CD4-positive, alpha-beta T cell treated with Interleukin-10 for 1 hour (primary cell): ENCODE results near the gene CLASP1.
"Not testable (repeated sequence)": the region's sequence is repeated elsewhere in the genome, so short reads cannot be mapped to it uniquely, and the experiment has no call there.

ENCODE experiments used
- DNase-seq: peaks from one replicate; pipeline ENCODE4 v3.0.0-alpha.2; 2020

The CLASP1 gene

GRCh38 chr2:121491518-121491917 lies 157.7 kb downstream of the CLASP1 start:
- no peak for DNase-seq

GRCh38 chr2:121490584-121491133 lies 158.6 kb downstream of the CLASP1 start:
- no peak for DNase-seq

DNA sequence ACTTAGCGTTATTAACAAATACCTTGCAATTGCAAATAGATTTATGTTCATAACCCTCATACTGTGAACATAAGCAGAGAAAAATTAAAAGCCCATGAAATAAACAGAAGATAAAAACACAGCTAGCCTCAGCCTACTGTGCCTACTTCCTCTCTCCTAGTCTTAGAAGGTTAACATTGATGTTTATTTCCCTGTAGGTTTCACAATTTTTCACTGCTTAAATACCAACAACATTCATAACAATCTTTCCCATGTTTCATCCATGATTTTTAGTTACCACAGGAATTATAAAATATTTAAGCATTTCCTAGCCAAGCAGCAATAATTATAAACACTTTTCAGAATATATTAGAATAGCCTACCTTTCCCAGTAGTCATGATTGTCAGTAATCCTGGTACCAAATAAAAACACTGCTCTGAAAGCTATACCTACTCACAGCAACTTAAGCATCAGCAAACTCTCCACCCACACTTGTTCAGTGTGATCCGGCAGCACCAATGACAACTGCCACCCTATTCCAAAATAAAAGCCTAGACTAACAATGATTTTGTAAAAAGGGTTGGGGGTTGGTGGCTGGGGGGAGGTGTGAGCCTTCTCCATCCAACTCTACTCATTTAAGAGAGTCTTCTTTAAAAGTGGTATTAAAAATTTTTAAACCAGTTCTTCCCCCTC lies 159.2 kb downstream of the CLASP1 start:
- DNase-seq, result no peak

- no peak for DNase-seq
Measured at GRCh38 chr2:121489284-121489683, 160.0 kb downstream of the CLASP1 start.

DNA sequence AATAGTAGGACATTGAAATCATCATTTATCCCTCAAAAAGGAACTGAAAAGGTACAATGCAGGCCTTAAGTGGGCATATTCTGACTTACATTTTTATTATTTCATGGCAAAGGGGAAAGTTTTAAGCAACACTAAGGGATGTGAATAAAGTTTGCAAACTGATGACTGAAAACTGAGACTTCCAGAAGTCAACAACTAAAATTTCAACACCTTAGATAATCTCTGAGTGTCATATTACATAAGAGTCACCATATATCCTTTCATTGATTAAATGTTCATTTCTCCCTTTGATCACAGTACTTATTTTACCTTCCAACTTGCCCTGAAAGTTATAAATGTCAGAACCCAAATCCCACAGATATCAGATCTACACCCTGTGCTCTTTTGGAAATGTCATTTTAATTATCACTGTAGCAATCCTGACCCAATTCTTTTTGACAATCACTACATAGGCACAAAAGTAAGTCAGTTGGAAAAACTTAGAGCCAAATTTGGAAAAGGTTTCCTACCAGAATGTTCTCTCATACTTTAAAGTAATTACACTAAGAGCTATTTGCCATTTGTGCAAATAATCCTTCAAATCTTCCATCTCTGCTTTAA lies 163.0 kb downstream of the CLASP1 start:
- DNase-seq, result no peak

GRCh38 chr2:121485039-121485438 lies 164.2 kb downstream of the CLASP1 start:
- no peak for DNase-seq

DNA sequence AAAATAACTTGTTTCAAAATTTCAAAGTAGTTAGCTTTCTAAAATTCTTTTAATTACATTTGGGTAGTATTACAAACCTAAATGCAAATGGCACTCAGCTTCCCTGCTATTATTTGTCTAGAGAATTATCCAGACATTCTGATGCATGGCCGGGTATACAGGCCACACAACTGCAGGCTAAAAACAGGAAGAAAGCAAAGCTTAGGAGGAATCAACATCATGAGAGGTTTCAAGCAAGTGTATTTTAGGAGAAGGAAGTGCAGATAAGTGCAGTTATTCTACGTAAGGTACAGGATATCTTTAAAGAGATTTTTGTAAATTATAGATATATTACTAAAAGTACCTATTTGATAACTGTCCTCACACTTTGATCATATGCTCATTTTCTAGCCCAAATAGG lies 165.4 kb downstream of the CLASP1 start:
- no peak for DNase-seq

DNA sequence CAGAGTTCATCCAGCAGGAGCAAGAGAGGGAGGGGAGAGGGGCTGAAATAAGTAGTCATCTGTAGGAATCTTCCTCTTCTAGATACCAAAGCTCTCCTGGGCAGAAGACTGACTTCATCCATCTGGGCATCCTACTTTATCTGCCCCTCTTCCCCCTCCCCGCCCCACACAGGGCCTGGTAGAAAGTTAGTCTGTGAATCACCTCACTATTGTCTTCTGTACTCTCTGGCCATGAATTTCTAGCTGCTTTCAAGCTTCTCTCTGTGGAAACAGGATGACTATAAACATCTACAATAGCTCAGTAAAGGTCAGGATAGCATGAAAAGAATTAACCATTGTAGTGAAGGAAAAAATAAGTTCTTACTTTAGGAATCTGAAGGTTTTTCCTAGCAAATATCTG lies 166.2 kb downstream of the CLASP1 start:
- no peak for DNase-seq

GRCh38 chr2:121480826-121481225 lies 168.4 kb downstream of the CLASP1 start:
- DNase-seq, result no peak

DNA sequence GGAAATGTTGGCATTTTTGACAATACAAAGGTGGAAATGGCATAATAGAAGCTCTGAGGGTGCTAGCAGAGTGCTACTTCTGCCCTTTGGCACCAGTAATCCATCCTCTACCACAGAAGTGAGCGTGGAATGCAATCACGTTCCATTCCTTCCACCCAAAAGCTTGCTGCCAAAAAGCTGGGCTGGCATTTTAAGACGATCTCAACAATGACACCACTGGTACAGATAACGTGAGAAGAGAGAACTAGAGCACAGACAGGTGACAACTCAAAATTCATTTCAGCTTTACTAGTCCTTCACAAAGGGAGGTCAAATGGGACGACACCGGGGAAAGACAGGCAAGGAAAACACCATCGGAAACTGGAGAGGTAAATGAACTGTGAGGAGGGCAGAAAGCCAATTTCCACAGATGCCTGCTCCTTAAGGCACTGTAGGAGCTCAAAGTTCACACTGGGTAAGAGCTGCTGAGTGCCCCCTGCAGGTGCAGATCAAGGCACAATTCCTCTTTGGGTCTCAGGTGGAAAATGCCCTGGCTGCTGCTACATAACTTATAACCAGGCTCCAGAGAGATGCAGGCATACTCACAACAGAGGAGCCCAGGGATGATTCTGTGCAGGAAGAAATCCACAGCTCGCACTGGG lies 169.3 kb downstream of the CLASP1 start:
- no peak for DNase-seq

DNA sequence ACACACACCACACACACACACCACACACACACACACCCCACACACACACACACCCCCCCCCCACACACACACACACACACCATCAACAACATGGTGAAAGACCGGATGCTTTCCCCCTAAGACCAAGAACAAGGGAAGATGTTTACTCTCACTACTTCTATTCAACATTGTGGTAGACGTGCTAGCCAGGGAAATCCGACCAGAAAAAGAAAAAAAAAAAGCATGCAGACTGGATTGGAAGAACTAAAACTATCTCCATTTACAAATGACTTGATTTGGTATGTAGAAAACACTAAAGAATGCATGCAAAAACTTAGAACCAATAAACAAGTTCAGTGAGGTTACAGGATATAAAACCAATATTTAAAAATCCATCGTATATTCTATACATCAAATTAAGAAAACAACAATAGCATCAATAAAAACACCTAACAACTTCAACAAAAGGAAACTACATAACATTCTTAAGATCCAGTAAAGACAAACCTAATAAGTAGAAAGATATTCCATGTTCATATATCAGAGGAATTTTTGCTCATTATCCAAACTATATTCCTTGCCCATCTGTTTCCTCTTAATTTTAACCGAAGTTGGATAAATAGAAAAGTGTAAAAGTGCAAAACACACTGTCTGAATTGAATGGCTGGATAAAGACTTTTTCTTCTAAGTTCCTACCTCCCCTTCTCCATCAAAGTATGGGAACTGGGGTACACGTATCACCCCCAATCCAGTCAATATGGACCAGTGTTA lies 170.1 kb downstream of the CLASP1 start:
- no peak for DNase-seq

DNA sequence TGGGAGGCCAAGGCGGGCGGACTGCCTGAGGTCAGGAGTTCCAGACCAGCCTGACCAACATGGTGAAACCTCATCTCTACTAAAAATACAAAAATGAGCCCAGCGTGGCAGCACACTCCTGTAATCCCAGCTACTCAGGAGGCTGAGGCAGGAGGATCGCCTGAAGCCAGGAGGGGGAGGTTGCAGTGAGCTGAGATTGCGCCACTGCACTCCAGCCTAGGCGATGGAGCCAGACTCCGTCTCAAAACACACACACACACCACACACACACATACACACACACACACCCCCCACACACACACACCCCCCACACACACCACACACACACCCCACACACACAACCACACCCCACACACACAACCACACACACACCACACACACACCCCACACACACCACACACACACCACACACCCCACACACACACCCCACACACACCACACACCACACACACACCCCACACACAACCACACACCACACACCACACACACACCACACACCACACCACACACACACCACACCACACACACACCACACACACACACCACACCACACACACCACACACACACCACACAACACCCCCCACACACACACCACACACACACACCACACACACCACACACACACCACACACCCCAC lies 170.8 kb downstream of the CLASP1 start:
- not testable (repeated sequence) for DNase-seq

DNA sequence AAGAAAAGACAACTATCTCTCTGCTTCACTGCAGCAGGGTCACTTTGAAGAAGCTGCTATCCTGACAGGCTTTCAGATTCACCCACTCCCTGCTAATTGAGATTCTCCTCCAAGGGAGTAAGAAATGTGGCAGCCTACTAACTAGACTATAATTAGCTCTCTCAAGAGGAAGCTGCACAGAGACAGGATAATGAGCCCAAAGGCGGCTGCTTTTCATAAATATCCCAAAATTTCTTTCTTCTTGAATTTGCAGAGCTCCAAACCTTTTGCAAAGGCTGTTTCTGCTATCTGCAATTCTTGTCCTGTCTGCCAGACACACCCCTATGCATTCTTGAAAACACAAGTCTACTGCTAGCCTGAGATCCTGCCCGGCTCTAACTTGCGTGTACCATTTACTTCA lies 172.6 kb downstream of the CLASP1 start:
- no peak for DNase-seq

- DNase-seq, result no peak
Measured at GRCh38 chr2:121475811-121476571, 173.3 kb downstream of the CLASP1 start.

DNA sequence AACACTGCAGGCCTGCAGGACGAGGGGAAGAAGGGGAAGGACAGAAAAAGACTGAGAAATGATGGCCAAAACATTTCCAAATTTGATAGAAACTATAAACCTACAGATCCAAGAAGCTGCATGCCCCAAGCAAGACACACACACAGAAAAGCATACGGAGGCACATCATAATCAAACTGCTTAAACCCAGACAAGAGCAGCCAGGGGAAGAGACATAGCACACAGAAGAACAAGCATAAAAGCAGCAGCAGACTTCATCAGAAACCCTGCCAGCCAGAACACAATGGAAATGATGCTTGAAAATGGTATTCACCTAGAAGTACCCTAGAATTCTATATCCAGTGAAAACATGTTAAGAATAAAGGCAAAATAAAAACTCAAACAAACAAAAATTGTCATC lies 175.8 kb downstream of the CLASP1 start:
- no peak for DNase-seq

DNA sequence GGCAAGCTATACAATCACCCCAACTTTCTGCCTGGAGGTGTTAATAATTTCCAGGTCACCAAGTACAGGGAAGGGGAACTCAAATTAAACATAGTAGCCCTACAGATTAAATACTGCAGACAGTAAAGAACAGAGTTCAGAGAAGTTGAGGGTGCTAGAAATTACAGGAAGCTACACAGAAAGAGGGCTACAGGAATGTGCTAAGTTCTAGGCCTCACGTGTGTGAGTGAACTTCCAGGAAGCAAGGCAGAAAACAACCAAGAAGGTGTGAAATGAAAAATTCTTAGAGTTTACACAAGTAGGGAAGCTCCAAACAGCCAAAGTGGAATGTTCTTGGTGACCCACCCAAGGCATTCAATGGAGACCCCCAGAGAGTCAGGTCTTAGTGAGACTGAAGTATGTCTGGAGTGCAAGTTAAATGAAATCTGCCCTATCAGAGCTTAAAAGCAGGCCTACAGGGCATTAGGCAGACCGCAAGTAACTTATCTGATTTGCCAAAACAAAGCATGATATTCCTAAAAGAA lies 176.7 kb downstream of the CLASP1 start:
- DNase-seq, result no peak

DNA sequence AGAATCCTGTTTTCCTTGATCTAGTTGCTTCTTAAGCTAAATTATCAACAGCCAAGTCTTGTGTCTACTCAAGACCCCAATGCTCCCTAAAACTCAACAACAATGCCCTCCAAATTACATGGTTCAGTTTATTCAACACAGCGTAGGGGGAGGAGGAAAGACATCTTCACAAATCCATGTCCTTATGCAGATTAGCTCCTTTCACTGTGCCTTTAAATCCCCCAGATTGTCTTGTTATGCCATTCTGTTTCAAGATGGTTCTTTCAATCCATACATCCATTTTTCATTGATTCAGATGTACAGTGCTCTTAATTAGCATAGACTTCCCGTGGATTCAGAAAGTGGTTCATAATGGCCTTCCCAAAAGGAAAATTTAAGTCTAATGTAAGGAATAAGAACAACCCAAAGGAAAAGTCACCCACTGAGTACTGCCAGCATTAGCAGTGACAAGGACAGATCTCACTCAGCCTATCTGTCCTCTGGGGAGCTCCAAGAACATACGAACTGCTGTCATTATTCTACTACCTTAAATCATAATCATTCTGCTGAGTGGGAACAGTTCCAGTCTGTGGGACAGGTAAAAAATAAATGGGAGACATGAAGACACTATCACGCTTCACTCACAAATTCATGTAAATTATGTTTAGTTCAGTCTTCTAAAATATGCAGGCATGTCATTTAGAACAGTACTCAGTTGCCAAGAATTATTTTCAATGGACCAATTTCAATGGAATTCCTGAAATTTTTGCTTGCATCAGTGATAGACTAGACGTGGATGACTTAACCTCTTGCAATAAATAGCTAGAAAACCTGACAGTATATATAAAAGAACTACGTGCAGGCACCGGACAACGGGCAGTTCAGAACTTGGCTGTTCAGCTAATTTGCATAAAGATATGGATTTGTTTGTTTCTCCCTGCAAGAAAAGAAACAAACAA lies 177.5 kb downstream of the CLASP1 start:
- no peak for DNase-seq

DNA sequence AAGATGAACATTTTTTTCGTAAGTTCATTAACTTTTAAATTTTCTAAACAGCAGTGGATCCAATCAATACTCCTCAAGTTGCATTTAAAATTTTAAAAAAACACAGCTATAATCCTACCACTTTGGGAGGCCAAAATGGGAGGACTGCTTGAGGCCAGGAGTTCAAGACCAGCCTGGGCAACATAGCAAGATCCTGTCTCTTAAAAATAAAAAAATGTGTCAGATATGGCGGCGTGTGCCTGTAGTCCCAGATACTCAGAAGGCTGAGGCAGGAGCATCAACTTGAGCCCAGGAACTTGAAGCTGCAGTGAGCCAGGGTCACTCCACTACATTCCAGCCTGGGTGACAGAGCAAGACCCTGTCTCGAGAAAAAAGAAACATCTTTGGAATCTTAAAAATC lies 178.3 kb downstream of the CLASP1 start:
- DNase-seq, result no peak

- DNase-seq, result no peak
Measured at GRCh38 chr2:121469356-121469755, 179.9 kb downstream of the CLASP1 start.

- no peak for DNase-seq
Measured at GRCh38 chr2:121468936-121469335, 180.3 kb downstream of the CLASP1 start.

GRCh38 chr2:121459291-121459690 lies 190.0 kb downstream of the CLASP1 start:
- DNase-seq, result no peak
